Upper lobe of left lung (tissue), 6 donors: ENCODE measurements around the gene CAMSAP1. TPM values are rescaled to one million over a fixed set of nuclear protein-coding genes. Genes with fewer than 3 reads are reported as not detected.
A peak's percentile ranks its signal among the peaks of the same experiment; 100 is the strongest.

Experiments
- ATAC-seq, 2 donors: fragments of 200-7000 bp; cut with Tn5 transposase; one replicate each; pipeline ENCODE4 v1.9.1; 2022; ENCODE audit warnings: mild to moderate bottlenecking in 2 of 2, moderate library complexity in 2 of 2; ENCODE audit not compliant: low FRiP score in 2 of 2
- DNase-seq, 2 donors: peaks; one replicate each; pipeline ENCODE4 v3.0.0-alpha.2; 2019 to 2020
- H3K27ac ChIP-seq, 4 donors: fragments of 200-600 bp; sonication (generic); one replicate each; pipeline ENCODE4 v1.5.1; 2016 to 2019
- H3K27me3 ChIP-seq, 4 donors: fragments of 200-600 bp; sonication (generic); one replicate each; pipeline ENCODE4 v1.5.1; 2017 to 2019
- H3K36me3 ChIP-seq, 4 donors: fragments of 200-600 bp; sonication (generic); one replicate each; pipeline ENCODE4 v1.5.1; 2016 to 2019
- H3K4me1 ChIP-seq, 4 donors: fragments of 200-600 bp; sonication (generic); one replicate each; pipeline ENCODE4 v1.5.1; 2018 to 2019
- H3K4me3 ChIP-seq, 4 donors: fragments of 200-600 bp; sonication (generic); one replicate each; pipeline ENCODE4 v1.5.1; 2017 to 2019; ENCODE audit warnings: mild to moderate bottlenecking in 2 of 4, moderate library complexity in 1 of 4
- H3K9me3 ChIP-seq, 4 donors: fragments of 200-600 bp; sonication (generic); one replicate each; pipeline ENCODE4 v1.5.1; 2018 to 2019
- EP300 ChIP-seq, 4 donors: sonication (generic); formaldehyde crosslinking; IDR thresholded peaks; one replicate each; pipeline ENCODE4 v1.5.1; 2017; ENCODE audit warnings: antibody characterized with exemption in 4 of 4, control low read depth in 2 of 4
- POLR2A ChIP-seq, 4 donors: fragments of 450-650 bp; IDR thresholded peaks; one replicate each; pipeline ENCODE4 v1.5.1; 2016 to 2017; ENCODE audit warnings: antibody characterized with exemption in 4 of 4, mild to moderate bottlenecking in 2 of 4
- POLR2AphosphoS5 ChIP-seq, 2 donors: sonication (generic); formaldehyde crosslinking; IDR thresholded peaks; one replicate each; pipeline ENCODE4 v1.5.1; 2017; ENCODE audit warnings: antibody characterized with exemption in 2 of 2
- WGBS, 2 donors: methylation state at CpG; one replicate each; pipeline ENCODE4 v1.1.5; 2017 to 2018; 5-methylcytosine and 5-hydroxymethylcytosine counted together
- total RNA-seq, 6 donors: library from RNA; depleted of rRNA in 4 of 6; stranded (reverse); fragments of >200 nt in 4 of 6; gene quantifications; one replicate each; pipeline versions ENCODE4 v1.1.0 to v1.2.1, GENCODE V29; 2016 to 2021
- TF ChIP-seq, protein P1 (sequence below), 6 experiments: fragments of 450-650 bp in 4 of 6; fragments of 200-600 bp in 2 of 6; sonication (generic) in 2 of 6; IDR thresholded peaks; one replicate each; pipeline ENCODE4 v1.5.1; 2016 to 2019; ENCODE audit warnings: antibody characterized with exemption in 6 of 6
- donor health status: DM: no; HTN: no; CAD: no; lungs with moderate emphysema.
- donor health status: DM: no; HTN: yes; CAD: no; lungs with severe emphysema.

CAMSAP1 gene
- total RNA-seq, 6 donors from 2014 or later: 29.9 to 39.7 (median 34.1) TPM

DNA sequence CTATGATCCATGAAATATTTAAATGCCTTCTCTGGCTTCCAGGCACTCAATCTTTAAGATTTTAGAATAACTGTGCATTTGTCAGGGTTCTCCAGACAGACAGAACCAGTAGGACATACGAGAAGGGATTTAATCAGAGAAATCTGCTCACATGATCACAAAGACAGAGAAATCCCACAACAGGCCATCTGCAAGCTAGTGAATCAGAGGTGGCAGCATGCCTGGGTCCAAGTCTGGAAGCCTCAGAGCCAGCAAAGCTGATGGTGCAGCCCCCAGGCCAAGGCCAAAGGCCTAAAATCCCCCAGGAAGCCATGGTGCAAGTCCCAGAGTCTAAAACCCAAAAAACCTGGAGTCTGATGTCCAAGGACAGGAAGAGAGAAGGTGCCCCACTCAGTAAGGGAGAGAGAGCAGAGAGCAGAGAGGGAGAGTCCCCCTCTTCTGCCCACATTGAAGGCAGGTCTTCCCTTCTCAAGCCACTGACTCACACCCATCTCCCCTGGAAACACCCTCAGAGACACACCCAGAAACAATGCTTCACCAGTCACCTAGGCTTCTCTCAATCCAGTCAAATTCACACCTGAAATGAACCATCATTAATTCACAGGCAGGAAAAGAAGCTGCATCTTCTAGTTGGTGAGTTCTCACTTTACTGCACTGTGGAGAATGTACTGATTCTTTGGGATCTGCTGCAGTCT, 48.7 kb downstream of the CAMSAP1 start:
- no peaks in the 10 kb centered on the region for H3K4me1 ChIP-seq
- H3K9me3 ChIP-seq: no peaks in the 10 kb centered on the region
- peaks cover 0 to 14% (median 14%) of the 10 kb centered on the region in 4 donors for H3K36me3 ChIP-seq
- 86 to 100% methylated on average over 1 of the region's 1 CpG for WGBS, 2 donors
- H3K4me3 ChIP-seq: no peak overlapping the region
- no peak for ATAC-seq
- no peak for DNase-seq
- no peak overlapping the region for H3K27ac ChIP-seq
- TF ChIP-seq, protein P1, sequence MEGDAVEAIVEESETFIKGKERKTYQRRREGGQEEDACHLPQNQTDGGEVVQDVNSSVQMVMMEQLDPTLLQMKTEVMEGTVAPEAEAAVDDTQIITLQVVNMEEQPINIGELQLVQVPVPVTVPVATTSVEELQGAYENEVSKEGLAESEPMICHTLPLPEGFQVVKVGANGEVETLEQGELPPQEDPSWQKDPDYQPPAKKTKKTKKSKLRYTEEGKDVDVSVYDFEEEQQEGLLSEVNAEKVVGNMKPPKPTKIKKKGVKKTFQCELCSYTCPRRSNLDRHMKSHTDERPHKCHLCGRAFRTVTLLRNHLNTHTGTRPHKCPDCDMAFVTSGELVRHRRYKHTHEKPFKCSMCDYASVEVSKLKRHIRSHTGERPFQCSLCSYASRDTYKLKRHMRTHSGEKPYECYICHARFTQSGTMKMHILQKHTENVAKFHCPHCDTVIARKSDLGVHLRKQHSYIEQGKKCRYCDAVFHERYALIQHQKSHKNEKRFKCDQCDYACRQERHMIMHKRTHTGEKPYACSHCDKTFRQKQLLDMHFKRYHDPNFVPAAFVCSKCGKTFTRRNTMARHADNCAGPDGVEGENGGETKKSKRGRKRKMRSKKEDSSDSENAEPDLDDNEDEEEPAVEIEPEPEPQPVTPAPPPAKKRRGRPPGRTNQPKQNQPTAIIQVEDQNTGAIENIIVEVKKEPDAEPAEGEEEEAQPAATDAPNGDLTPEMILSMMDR (IDR thresholded peaks at IDR 0.05): no peak
- TF ChIP-seq EP300 (IDR thresholded peaks at IDR 0.05) (no peak), POLR2AphosphoS5 (IDR thresholded peaks at IDR 0.05) (no peak), POLR2A (IDR thresholded peaks at IDR 0.05) (no peak)
- no peaks in the 10 kb centered on the region for H3K27me3 ChIP-seq

DNA sequence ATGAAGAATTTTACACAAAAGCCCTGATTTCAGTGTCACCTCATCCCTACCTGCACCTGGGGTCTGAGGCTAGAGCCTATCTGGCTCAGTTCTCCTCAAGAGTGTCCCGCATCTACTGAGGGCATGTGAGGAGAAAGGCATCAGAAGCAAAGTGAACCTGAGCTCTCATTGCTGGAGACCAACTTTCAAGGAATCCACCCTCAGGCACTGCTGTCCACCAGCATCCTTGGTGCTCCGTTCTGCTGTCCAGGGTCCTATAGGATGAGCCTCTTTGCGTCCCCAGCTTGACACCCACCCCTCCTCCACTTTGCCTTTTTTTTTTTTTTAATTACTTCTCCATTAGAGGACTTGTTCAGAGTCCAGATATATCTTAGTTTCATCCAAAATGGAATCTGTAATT, 49.5 kb downstream of the CAMSAP1 start:
- Histone ChIP-seq H3K9me3 (no peaks in the 10 kb centered on the region), H3K27ac (no peak overlapping the region), H3K27me3 (no peaks in the 10 kb centered on the region), H3K4me3 (no peak overlapping the region), H3K36me3 (peaks cover 0 to 22% (median 14%) of the 10 kb centered on the region in 4 donors), H3K4me1 (no peaks in the 10 kb centered on the region)
- TF ChIP-seq EP300 (IDR thresholded peaks at IDR 0.05): no peak
- no peak for TF ChIP-seq POLR2A (IDR thresholded peaks at IDR 0.05)
- TF ChIP-seq POLR2AphosphoS5 (IDR thresholded peaks at IDR 0.05): no peak
- TF ChIP-seq, protein P1 (IDR thresholded peaks at IDR 0.05): no peak
- ATAC-seq (no peak), DNase-seq (no peak)
- WGBS, 2 donors: 92 to 95% methylated on average over 3 of the region's 3 CpGs

DNA sequence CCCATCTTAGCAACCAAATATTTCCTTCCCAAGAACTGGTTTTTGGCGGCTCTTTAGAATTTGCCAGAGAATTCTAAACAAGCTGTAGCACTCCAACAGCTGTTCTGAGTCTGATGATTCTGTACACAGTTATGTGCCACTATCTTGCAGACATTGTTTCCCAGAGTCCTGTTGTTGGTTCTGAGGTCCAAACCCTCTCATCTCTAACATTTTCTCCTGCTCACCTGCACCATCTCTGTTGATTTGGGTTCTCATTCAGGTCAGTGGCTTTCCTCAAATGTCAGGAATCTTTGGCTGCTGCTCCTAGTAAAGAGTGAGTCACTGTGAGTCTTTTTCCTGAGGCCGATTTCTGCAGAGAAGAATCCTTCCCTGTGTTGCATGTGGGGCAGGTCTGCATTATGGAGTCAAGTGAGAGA, 50.0 kb downstream of the CAMSAP1 start:
- Histone ChIP-seq H3K27ac (no peak overlapping the region), H3K27me3 (no peaks in the 10 kb centered on the region), H3K4me3 (no peak overlapping the region), H3K4me1 (no peaks in the 10 kb centered on the region), H3K36me3 (peaks cover 0 to 22% (median 14%) of the 10 kb centered on the region in 4 donors), H3K9me3 (no peaks in the 10 kb centered on the region)
- 86 to 95% methylated on average over 2 of the region's 2 CpGs for WGBS, 2 donors
- ATAC-seq (no peak), DNase-seq (no peak)
- TF ChIP-seq EP300 (IDR thresholded peaks at IDR 0.05): no peak
- no peak for TF ChIP-seq POLR2AphosphoS5 (IDR thresholded peaks at IDR 0.05)
- no peak for TF ChIP-seq POLR2A (IDR thresholded peaks at IDR 0.05)
- TF ChIP-seq, protein P1 (IDR thresholded peaks at IDR 0.05): no peak

DNA sequence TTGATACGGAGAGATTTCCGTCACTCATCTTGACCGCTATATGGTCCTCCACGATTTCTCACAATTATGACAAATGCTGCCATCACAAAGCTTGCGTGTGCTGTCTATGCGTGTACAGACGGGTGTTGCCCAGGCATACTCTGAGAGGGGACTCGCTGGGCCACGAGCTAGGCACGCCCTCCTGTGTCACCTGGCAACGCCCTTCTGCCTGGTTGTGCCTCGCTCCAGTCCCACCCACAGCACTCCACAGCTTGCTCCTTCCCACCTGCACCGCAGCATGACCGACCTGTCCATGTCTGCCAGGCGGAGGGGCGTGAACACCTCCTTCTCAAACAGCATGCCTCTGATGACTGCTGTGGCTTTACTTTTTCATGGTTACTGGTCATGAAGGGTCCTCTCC, 55.6 kb downstream of the CAMSAP1 start:
- ATAC-seq (no peak), DNase-seq (peak in 1 of 2 donors; percentile 33)
- Histone ChIP-seq H3K27me3 (no peaks in the 10 kb centered on the region), H3K4me3 (no peak overlapping the region), H3K27ac (no peak overlapping the region), H3K36me3 (peaks cover 0 to 34% (median 17%) of the 10 kb centered on the region in 4 donors), H3K9me3 (no peaks in the 10 kb centered on the region), H3K4me1 (no peaks in the 10 kb centered on the region)
- 91 to 92% methylated on average over 14 to 16 of the region's 16 CpGs for WGBS, 2 donors
- no peak for TF ChIP-seq POLR2AphosphoS5 (IDR thresholded peaks at IDR 0.05)
- TF ChIP-seq, protein P1 (IDR thresholded peaks at IDR 0.05): no peak
- TF ChIP-seq EP300 (IDR thresholded peaks at IDR 0.05): no peak
- no peak for TF ChIP-seq POLR2A (IDR thresholded peaks at IDR 0.05)

DNA sequence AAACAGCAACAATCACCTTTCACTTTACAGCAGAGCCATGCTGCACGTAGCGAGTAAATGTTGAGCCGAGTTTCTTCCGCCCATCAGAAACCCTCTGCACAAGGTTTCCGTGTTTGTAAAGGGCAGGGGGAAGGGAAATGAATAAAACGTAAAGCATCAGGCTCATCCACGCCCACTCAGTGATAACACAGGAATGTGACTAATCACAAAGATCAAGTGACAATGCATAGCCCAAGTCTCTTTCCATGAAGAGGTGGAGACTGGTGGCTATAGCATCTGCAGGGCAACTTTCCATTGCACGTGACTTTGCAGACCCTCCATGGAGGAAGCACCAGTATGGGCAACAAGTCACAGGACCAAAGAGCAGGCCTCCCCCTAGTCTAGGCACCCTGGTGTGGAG, 56.6 kb downstream of the CAMSAP1 start:
- Histone ChIP-seq H3K4me3 (no peak overlapping the region), H3K27me3 (no peaks in the 10 kb centered on the region), H3K36me3 (peaks cover 0 to 29% (median 14%) of the 10 kb centered on the region in 4 donors), H3K27ac (no peak overlapping the region), H3K4me1 (no peaks in the 10 kb centered on the region), H3K9me3 (no peaks in the 10 kb centered on the region)
- TF ChIP-seq, protein P1 (IDR thresholded peaks at IDR 0.05): no peak
- TF ChIP-seq EP300 (IDR thresholded peaks at IDR 0.05) (no peak), POLR2A (IDR thresholded peaks at IDR 0.05) (no peak), POLR2AphosphoS5 (IDR thresholded peaks at IDR 0.05) (no peak)
- WGBS, 2 donors: 78 to 80% methylated on average over 8 of the region's 8 CpGs
- DNase-seq: no peak
- no peak for ATAC-seq
